ENCODE data around the gene FAM174C. TPM values are rescaled to one million over a fixed set of nuclear protein-coding genes. Genes with fewer than 3 reads are reported as not detected.
A peak's percentile ranks its signal among the peaks of the same experiment; 100 is the strongest.

FAM174C gene
- total and polyA plus RNA-seq, 2 of the 8 experiments (the other 6 are each of a cell fraction or from before 2014, with no cell fraction given) = 44.5 to 125 TPM

DNA sequence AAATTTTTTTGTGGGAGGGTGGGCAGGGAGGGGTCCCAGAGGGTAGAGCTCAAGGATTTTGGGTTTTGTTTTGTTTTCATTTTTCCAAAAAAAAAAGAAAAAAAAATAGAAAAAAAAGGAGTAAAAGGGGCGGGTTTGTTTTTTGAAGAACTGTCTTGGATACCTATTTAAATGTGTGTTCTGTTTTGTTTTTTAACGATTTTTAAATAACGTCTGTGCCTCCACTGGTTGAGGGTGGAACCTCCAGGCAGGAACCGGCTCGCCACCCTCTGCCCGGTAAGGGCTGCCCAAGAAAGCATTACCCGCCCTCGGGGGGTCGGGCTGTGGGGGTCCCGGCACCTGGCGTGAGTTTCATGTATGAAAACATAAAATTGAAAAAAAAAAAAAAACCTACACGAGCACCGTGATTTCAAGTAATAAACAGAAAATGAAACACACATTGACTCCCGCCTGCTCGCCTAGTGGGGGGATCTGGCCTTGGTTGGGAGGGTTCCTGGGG, 16.6 kb upstream of the FAM174C start:
- ChIA-PET CTCF (ENCODE audit: partially characterized antibody) (interaction anchor here (0.6 to 15.9 kb wide), 3 partner anchors 9 to 584 kb away, joined by 3 to 212 read pairs (median 4); partner anchors contain the start of gene ATP5F1D), POLR2A (ENCODE audit: partially characterized antibody) (interaction anchor here (1.0 to 19.4 kb wide), 6 partner anchors 4 to 232 kb away, joined by 3 to 456 read pairs (median 343); partner anchors contain the start of genes ATP5F1D, CBARP, CIRBP and CNN2)
- peaks cover 0 to 43% (median 29%) of the 10 kb centered on the region in 4 experiments; a peak in 6 of 7 replicates for H3K4me1 ChIP-seq (replicated peaks in 1 of 4; ENCODE audit: control insufficient read depth in 3 of 4, insufficient read depth in 4 of 4, low read length in 3 of 4)
- no peak overlapping the region for H2AK5ac ChIP-seq (ENCODE audit: low read depth, low read length)
- no peak overlapping the region for H4K91ac ChIP-seq (replicated peaks; ENCODE audit: insufficient read length, low read length)
- no peaks in the 10 kb centered on the region for H3K9me3 ChIP-seq (ENCODE audit: insufficient read depth in 2 of 2, low read depth in 1 of 2, low read length in 1 of 2)
- H3K79me2 ChIP-seq (ENCODE audit: control insufficient read depth in 1 of 2, insufficient read depth in 2 of 2, low read length in 2 of 2) = peaks cover 0 to 18% of the 10 kb centered on the region in 2 experiments; a peak in 2 of 4 replicates
- FAIRE-seq (no peak), DNase-seq (ENCODE audit: low read depth in 1 of 2, low spot score in 2 of 2) (no peak)
- no peak overlapping the region for H3K14ac ChIP-seq (ENCODE audit: insufficient read length)
- 77% methylated on average over 15 of the region's 15 CpGs; no CpG with 5 or more reads in 1 of the 2 experiments for WGBS, 2 experiments (ENCODE audit: extremely low coverage in 1 of 2, insufficient coverage in 1 of 2, insufficient read length in 1 of 2, insufficient replicate concordance in 2 of 2, low coverage in 1 of 2, low lambda C conversion rate in 2 of 2, missing lambda C conversion rate in 1 of 2)
- H3K4ac ChIP-seq (replicated peaks; ENCODE audit: insufficient read length, low read depth, low read length) = no peak overlapping the region
- H3K4me3 ChIP-seq (ENCODE audit: extremely low read depth in 1 of 4, insufficient read depth in 2 of 4, low read depth in 3 of 4, low read length in 4 of 4) = no peak overlapping the region; a peak in 1 of 8 replicates
- no peak overlapping the region for H2BK12ac ChIP-seq (ENCODE audit: low read depth, low read length)
- no peak overlapping the region for H4K5ac ChIP-seq (ENCODE audit: insufficient read length, low read depth, low read length)
- peak overlapping the region; percentile 83 to 94 for H3K4me2 ChIP-seq (ENCODE audit: insufficient read depth in 1 of 2, low read depth in 2 of 2, low read length in 2 of 2)
- no peak overlapping the region for H3K18ac ChIP-seq (ENCODE audit: extremely low read depth, low read length)
- H3K79me1 ChIP-seq (ENCODE audit: low read depth, low read length) = peaks cover 12% of the 10 kb centered on the region; the same call in 1 of the 2 replicates
- H2AFZ ChIP-seq (ENCODE audit: low read length) = no peak overlapping the region
- H4K8ac ChIP-seq (ENCODE audit: extremely low read depth, insufficient read depth, low read length) = no peak overlapping the region
- H3K9ac ChIP-seq (replicated peaks in 1 of 4; ENCODE audit: extremely low read depth in 1 of 4, low read depth in 3 of 4, low read length in 3 of 4) = no peak overlapping the region
- H2BK120ac ChIP-seq (replicated peaks; ENCODE audit: low read depth, low read length) = no peak overlapping the region
- no peak overlapping the region for H3K23ac ChIP-seq (ENCODE audit: insufficient read length)
- no peaks in the 10 kb centered on the region; a peak in 1 of 7 replicates for H3K27me3 ChIP-seq (replicated peaks in 1 of 4; ENCODE audit: control insufficient read depth in 3 of 4, extremely low read depth in 1 of 4, insufficient read depth in 3 of 4, low read length in 3 of 4)
- peaks cover 18% of the 10 kb centered on the region; the same call in 1 of the 2 replicates for H3K23me2 ChIP-seq (ENCODE audit: low read depth, low read length)
- no peak overlapping the region for H2BK15ac ChIP-seq (ENCODE audit: low read length)
- TF ChIP-seq RXRA (IDR thresholded peaks at IDR 0.05; ENCODE audit: insufficient read depth, low read depth, low read length) (no peak), POLR2AphosphoS5 (IDR thresholded peaks at IDR 0.05; ENCODE audit: low read depth, low read length) (no peak)
- H4K20me1 ChIP-seq (replicated peaks in 1 of 2; ENCODE audit: control insufficient read depth in 1 of 2, insufficient read depth in 2 of 2, low read length in 2 of 2) = peaks cover 17 to 26% of the 10 kb centered on the region in 2 experiments
- H2BK5ac ChIP-seq (ENCODE audit: low read depth, low read length) = no peak overlapping the region
- peaks cover 23 to 47% (median 29%) of the 10 kb centered on the region in 4 experiments for H3K36me3 ChIP-seq (ENCODE audit: control insufficient read depth in 2 of 4, insufficient read depth in 4 of 4, low read length in 3 of 4)
- H3K27ac ChIP-seq (ENCODE audit: low read depth, low read length) = no peak overlapping the region
- no peak overlapping the region for H3K56ac ChIP-seq (replicated peaks; ENCODE audit: insufficient read length, low read depth, low read length)
- no peak overlapping the region for H2BK20ac ChIP-seq (ENCODE audit: low read length)

All from H1 (cell line).